Brain microvascular endothelial cell (primary cell): ENCODE results near the gene PC.
"Not testable (repeated sequence)": the region's sequence is repeated elsewhere in the genome, so short reads cannot be mapped to it uniquely, and the experiment has no call there.

Source experiments
- DNase-seq: peaks from one replicate; pipeline ENCODE4 v3.0.0-alpha.2; 2020
- H3K27ac ChIP-seq: fragments of 250-450 bp; sonication (Bioruptor Pico); 2 replicates; pipeline ENCODE4 v1.5.1; 2020; ENCODE audit warnings: mild to moderate bottlenecking, moderate library complexity
- H3K27me3 ChIP-seq: fragments of 250-450 bp; sonication (Bioruptor Pico); replicated peaks from 2 replicates; pipeline ENCODE4 v1.5.1; 2020; ENCODE audit warnings: mild to moderate bottlenecking
- H3K36me3 ChIP-seq: fragments of 250-450 bp; sonication (Bioruptor Pico); replicated peaks from 2 replicates; pipeline ENCODE4 v1.5.1; 2020; ENCODE audit warnings: mild to moderate bottlenecking
- H3K4me3 ChIP-seq: 2 replicates; pipeline ENCODE4 v1.5.1; 2011; ENCODE audit warnings: low read depth, mild to moderate bottlenecking, control low read depth, low read length, moderate library complexity
- CTCF ChIP-seq: IDR thresholded peaks from 2 replicates; pipeline ENCODE4 v1.5.1; 2011; ENCODE audit warnings: low read depth, mild to moderate bottlenecking, moderate library complexity, low read length, control low read depth, inconsistent platforms; ENCODE audit errors: missing control alignments
- in situ Hi-C: cut with HindIII; loops from 2 replicates; pipeline ENCODE4 v1.10.0; 2017; ENCODE audit warnings: low sequenced_read_pairs, low pct_ligation_motif_present

PC gene

DNA sequence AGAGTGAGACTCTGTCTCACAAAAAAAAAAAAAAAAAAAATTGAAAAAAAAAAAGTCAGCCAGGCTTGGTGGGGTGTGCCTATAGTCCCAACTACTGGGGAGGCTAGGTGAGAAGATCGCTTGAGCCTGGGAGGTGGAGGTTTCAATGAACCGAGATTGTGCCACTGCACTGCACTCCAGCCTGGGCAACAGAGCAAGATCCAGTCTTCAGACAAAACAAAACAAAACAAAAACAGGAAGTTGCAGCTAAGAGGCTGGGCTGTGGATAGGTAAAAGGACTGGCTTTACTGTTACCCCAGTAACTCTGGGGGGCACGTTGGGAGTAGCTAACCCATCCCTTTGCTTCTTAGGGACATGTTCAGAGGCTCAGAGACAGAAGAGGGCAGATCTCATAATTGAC lies 6.3 kb upstream of the PC start:
- in situ Hi-C loops = no loop called here
- H3K27ac ChIP-seq = no peak overlapping the region
- H3K4me3 ChIP-seq = no peak overlapping the region
- H3K27me3 ChIP-seq = no peaks in the 10 kb centered on the region
- TF ChIP-seq CTCF = no peak
- no peaks in the 10 kb centered on the region for H3K36me3 ChIP-seq
- no peak for DNase-seq

DNA sequence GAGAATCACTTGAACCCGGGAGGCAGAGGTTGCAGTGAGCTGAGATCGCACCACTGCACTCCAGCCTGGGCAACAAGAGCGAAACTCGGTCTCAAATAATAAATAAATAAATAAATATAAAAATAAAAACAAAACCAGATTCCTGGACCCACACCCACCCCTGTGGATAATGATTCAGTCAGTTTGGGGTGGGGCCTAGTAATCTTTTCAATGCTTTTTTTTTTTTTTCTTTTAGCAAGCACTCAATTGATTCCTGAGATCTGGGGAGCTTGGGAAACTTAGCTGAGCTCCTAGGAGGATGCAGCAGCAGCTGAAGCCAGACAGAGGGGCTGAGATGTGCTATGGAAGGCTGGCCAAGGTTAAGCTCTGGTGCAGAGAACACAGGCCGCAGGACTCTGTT lies 4.6 kb upstream of the PC start:
- Histone ChIP-seq H3K27ac (no peak overlapping the region), H3K4me3 (no peak overlapping the region), H3K36me3 (no peaks in the 10 kb centered on the region), H3K27me3 (no peaks in the 10 kb centered on the region)
- in situ Hi-C loops = no loop called here
- TF ChIP-seq CTCF = no peak
- no peak for DNase-seq

DNA sequence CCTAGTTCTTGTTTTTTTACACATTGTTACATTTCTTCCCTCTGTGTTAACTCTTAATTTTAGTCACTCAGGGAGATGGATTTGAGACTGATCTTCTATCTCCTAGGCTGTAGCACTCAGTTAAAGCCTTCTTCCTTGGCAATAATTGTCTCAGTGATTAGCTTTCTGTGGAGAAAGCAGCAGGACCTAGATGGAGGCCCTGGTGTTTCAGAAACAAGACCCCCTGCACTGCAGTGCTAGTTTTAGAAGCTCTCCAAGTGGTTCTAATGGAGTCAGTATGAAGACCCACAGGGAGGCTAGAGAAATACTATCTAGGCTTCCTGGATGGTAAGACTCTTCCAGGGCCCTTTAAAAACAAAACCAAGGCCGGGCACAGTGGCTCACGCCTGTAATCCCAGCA lies 4.1 kb upstream of the PC start:
- TF ChIP-seq CTCF = no peak
- no peaks in the 10 kb centered on the region for H3K27me3 ChIP-seq
- no peak overlapping the region for H3K4me3 ChIP-seq
- no peak for DNase-seq
- in situ Hi-C loops = no loop called here
- no peak overlapping the region for H3K27ac ChIP-seq
- H3K36me3 ChIP-seq = no peaks in the 10 kb centered on the region

DNA sequence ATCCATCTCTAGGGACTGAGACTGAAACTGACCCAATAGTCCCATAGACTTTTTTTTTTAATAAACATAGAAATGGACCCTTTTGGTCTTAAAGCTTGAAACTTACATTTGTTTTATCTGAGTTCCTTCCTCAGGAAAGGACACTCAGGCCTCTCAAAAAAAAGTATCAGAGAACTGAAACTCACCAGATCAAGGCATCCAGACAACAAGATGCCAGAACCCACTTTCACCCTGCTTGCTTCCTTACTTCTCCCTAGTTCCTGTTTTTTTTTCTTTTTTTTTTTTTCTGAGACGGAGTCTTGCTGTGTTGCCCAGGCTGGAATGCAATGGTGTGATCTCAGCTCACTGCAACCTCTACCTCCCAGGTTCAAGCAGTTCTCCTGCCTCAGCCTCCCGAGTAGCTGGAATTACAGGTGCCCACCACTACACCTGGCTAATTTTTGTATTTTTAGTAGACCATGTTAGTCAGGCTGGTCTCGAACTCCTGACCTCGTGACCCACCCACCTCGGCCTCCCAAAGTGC lies 3.6 kb upstream of the PC start:
- in situ Hi-C loops, H3K36me3 ChIP-seq, H3K27ac ChIP-seq, DNase-seq, H3K4me3 ChIP-seq, H3K27me3 ChIP-seq: not testable (repeated sequence)

GRCh38 chr11:66958956-66959274 lies 732 bp upstream of the PC start:
- H3K4me3 ChIP-seq = peak overlapping the region; percentile 30
- DNase-seq = no peak
- H3K36me3 ChIP-seq = no peaks in the 10 kb centered on the region
- TF ChIP-seq CTCF = no peak
- no peaks in the 10 kb centered on the region for H3K27me3 ChIP-seq
- in situ Hi-C loops = no loop called here
- H3K27ac ChIP-seq = no peak overlapping the region

DNA sequence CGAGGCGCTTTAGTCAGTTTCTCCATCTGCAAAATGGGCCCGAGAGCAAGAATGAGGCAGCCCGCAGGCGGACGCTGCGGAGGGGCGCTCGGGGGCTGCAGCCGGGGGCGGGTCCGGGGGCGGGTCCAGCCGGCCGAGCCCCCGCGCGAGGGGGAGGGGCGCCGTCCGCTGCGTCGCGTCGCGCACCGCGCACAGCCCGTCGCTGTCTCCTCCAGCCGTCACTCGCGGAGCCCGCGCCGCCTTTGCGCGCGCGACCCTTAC lies 282 bp downstream of the PC start:
- no peak for DNase-seq
- Histone ChIP-seq H3K4me3 (peak overlapping the region; percentile 64), H3K27me3 (no peaks in the 10 kb centered on the region), H3K27ac (peak overlapping the region; percentile 79), H3K36me3 (no peaks in the 10 kb centered on the region)
- TF ChIP-seq CTCF = no peak
- in situ Hi-C loops = no loop called here
